ENCODE measurements around the gene APEX1.
"Not testable (repeated sequence)": the region's sequence is repeated elsewhere in the genome, so short reads cannot be mapped to it uniquely, and the experiment has no call there.

Gene APEX1

DNA sequence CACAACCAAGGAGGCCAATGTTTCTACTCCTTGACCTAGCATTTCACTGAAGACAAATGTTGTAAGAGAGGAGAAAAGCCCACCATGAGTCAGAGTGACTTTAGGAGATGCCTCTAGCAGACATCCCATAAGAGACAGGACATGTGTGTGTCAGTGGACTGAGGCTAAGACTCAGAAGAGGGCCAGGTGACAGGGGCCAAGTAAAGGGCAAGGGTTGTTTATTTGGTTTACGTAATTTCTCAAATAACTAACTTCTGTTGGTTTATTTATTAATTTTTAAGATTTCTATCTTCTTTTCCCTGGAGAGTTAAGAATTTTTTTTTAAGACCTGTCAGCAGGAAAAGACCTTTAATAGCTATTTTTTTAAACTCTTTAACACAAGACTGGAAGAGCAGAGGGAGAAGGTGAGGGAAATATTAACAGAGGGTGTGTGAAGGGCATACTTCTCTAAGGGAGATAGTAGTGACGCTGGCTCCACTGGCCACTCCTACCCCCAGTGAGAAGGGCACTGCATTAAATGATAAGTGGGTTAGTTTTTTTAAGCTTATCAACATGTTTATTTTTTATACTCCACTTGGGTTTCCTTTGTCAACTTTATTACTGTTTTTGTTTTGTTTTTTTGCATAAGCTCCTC is 17.6 kb downstream of the APEX1 start:
- DNase-seq (ENCODE audit: low read depth) = no peak

DNA sequence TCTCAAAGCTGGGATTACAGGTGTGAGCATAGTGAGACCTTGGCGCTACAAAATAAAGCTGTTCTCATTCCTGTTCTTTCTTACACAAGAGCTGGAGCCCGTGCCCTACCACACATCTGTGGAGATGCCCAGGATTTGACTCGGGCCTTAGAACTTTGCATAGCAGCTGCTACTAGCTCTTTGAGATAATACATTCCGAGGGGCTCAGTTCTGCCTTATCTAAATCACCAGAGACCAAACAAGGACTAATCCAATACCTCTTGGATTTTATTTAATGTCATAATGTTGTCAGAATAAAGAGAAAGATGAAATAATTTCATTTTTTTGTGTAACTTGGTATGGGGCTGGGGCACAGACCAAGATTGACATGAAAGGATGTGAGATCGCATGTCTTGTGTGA is 21.8 kb downstream of the APEX1 start:
- DNase-seq (ENCODE audit: low read depth) = no peak

- DNase-seq (ENCODE audit: low read depth) = no peak
Observed at GRCh38 chr14:20477211-20477876, 22.3 kb downstream of the APEX1 start.

GRCh38 chr14:20478894-20479293 is 23.9 kb downstream of the APEX1 start:
- DNase-seq (ENCODE audit: low read depth) = no peak

GRCh38 chr14:20482382-20482781 is 27.4 kb downstream of the APEX1 start:
- no peak for DNase-seq (ENCODE audit: low read depth)

GRCh38 chr14:20485900-20486299 is 30.9 kb downstream of the APEX1 start:
- DNase-seq (ENCODE audit: low read depth) = no peak

DNA sequence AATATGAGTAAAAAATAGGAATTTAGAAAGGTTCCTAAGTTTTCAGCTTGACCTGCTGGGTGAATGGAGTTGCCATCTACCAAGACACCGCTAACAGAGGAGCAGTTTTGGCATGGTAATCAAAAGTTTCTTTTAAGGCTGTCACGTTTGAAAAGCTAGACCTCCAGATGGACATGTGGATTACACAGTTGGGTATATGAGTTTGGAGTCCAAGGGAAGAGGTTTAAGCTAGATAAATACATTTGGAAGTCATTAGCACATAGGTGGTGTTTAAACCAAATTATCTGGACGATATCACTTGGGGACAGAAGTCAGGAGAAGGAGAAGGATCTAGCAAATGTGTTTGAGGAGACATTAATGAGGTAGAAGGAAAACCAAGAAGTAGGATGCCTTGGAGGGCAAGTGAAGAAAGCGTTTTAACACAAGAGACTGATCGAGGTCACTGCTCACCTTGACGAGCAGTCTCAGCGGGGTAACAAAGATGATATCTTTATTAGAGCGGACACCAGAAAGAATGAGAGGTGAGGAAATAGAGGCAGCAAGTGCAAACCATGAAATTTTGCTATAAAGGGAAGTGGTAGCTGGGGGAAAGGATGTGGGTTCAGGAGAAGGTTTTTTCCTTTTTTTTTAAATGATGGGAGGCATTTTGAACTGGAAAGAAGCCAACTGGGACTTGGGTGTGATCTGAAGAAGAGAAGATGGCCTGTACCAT is 31.8 kb downstream of the APEX1 start:
- no peak for DNase-seq (ENCODE audit: low read depth)

- no peak for DNase-seq (ENCODE audit: low read depth)
Observed at GRCh38 chr14:20487396-20487725, 32.3 kb downstream of the APEX1 start.

DNA sequence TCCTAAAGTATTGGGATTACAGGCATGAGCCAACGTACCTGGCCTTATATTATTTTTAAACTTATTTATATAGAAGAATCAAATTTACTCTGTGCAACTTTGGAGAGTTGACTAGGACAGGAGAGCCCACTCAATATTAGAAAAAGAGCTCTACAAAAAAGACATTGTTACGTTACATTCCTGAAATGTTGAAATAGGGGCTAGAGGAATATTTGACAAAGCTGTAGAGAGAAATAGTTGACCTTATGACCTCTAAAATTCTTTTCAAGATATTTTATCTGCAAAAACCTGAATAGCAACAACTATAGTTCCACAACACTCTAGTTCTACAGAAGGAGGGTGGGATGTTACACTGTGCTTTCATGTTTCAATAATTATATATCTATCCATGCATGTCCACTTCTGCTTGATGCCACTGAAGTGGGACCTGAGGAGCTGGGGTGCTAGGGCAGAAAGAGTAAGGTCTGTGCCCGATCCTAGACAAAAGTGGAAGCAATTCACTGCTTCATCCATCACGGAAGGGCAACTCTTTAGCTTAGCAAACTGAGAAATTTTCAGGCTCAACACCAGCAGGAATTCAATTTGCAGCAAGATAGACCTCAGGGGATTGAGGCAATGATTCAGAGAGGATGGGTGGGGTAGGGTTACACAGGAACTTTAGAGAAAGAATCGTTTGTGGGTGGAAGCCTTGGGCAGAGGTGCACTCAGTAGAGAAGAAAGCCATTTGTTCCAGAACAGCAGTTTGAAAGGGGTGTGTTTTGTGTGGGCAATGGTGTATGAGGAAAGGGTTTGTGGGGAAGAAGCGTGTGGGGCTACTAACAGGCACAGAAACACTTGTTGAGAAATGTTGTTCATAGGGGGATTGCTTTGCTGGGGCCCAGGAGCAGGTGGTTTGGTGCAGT is 34.3 kb downstream of the APEX1 start:
- no peak for DNase-seq (ENCODE audit: low read depth)

DNA sequence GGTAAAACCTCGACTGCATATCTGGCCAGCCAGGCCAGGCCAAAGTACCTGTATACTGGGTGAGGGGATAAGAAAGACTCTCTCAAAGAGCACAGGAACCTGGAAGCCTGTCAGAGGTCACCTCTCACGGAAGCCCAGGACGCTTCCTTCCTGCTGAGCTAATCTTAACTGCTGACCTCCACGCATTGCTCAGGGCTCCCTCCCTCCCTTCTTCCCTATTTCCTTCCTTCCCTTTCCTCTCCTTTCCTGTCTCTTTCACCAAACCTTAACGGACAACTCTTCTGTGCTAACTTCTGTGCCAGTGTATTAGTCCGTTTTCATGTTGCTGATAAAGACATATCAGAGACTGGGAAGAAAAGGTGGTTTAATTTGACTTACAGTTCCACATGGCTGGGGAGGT is 35.5 kb downstream of the APEX1 start:
- no peak for DNase-seq (ENCODE audit: low read depth)

- no peak for DNase-seq (ENCODE audit: low read depth)
Observed at GRCh38 chr14:20492486-20492885, 37.5 kb downstream of the APEX1 start.

DNA sequence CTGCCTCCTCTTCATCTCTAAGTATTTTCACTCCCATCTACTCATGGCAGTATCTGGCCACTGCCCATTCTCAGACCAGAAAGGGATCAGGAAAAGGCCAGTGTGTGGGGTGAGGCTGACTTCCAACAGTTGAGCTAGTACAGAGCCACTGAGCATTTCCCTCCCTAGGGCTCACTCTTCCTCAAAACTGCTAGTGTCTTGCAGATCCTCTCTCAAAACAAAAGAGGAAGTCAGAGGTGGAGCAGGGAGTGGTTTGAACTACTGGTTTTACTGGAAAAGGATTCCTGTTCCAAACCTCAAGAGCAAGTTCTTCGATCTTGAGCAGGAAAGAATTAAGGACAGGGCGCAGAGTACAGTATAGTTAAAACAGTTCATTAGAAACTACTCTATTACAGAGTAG is 38.6 kb downstream of the APEX1 start:
- no peak for DNase-seq (ENCODE audit: low read depth)

GRCh38 chr14:20494935-20495766 is 40.1 kb downstream of the APEX1 start:
- no peak for DNase-seq (ENCODE audit: low read depth)

- no peak for DNase-seq (ENCODE audit: low read depth)
Observed at GRCh38 chr14:20498622-20499021, 43.6 kb downstream of the APEX1 start.

GRCh38 chr14:20499108-20499507 is 44.1 kb downstream of the APEX1 start:
- no peak for DNase-seq (ENCODE audit: low read depth)

DNA sequence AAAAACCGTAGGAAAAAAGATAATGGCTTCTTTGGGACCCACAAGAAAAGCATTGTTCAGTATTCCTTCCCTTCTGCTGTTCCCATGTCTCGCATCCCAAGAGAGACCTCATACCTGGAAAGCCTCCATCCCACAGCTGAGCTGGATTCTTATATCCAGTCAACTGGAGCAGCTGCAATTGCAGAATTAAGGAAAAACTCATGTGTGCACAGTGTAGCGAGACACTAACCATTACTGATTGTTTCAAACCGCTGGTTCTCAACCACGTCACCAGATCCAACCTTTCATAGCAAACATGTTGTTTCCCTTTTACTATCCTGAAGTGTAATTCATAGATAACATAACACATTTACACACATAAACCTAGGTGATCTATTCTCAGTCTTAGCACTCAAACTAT is 44.9 kb downstream of the APEX1 start:
- no peak for DNase-seq (ENCODE audit: low read depth)

DNA sequence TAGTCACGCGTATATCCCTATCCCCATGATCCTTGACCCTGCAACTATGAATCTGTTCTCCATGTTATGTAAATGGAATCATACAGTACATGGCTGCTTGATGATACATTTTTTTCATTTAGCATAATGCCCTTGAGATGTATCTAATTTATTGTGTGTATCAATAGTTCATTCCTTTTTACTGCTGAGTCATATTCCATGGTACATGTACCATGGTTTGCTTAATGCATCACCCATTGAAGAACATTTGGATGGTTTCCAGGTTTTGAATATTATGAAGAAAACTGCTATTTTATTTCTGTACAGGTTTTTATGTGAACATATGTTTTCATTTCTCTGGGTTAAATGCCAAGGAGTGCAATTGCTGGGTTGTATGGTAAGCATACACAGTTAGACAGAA is 46.3 kb downstream of the APEX1 start:
- DNase-seq (ENCODE audit: low read depth) = no peak

DNA sequence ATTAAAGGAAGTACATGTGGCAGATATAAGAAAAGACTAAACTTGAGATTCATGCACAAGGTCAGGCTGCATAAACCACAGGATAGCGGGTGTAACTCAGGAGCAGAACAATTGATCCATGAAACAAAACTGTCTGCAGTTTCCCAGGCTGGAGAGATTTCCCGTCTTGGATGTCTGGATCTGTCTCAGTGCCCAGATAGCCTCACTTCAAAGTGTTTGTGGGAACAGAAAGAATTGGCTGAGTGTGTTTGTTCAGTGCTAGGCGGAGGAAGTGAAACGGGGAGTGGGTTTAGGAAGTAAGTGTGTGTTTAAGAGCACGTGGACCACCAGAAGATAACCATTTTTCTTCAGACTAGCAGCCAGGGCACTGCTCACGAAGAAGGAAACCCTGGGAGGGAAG is 48.9 kb downstream of the APEX1 start:
- DNase-seq (ENCODE audit: low read depth) = no peak

GRCh38 chr14:20506276-20506675 is 51.2 kb downstream of the APEX1 start:
- DNase-seq (ENCODE audit: low read depth) = not testable (repeated sequence)

GRCh38 chr14:20506752-20507151 is 51.7 kb downstream of the APEX1 start:
- DNase-seq (ENCODE audit: low read depth) = not testable (repeated sequence)

Data from HS-27A (cell line).